ENCODE measurements around the gene GPI. TPM values are rescaled to one million over a fixed set of nuclear protein-coding genes. Genes with fewer than 3 reads are reported as not detected.
A peak's percentile ranks its signal among the peaks of the same experiment; 100 is the strongest.

GPI gene
- total and polyA plus RNA-seq, 2 of the 8 experiments (the other 6 are each of a cell fraction or from before 2014, with no cell fraction given), result 171 to 360 TPM

- WGBS, 2 experiments (ENCODE audit: extremely low coverage in 1 of 2, insufficient coverage in 1 of 2, insufficient read length in 1 of 2, insufficient replicate concordance in 2 of 2, low coverage in 1 of 2, low lambda C conversion rate in 2 of 2, missing lambda C conversion rate in 1 of 2), result 94% methylated on average over 7 of the region's 7 CpGs; no CpG with 5 or more reads in 1 of the 2 experiments
- Histone ChIP-seq H2AFZ (ENCODE audit: low read length) (no peak overlapping the region), H2BK5ac (ENCODE audit: low read depth, low read length) (no peak overlapping the region), H4K5ac (ENCODE audit: insufficient read length, low read depth, low read length) (no peak overlapping the region), H2BK120ac (replicated peaks; ENCODE audit: low read depth, low read length) (no peak overlapping the region), H3K4ac (replicated peaks; ENCODE audit: insufficient read length, low read depth, low read length) (no peak overlapping the region), H3K23ac (ENCODE audit: insufficient read length) (no peak overlapping the region), H3K4me1 (replicated peaks in 1 of 4; ENCODE audit: control insufficient read depth in 3 of 4, insufficient read depth in 4 of 4, low read length in 3 of 4) (peaks cover 3 to 14% (median 5%) of the 10 kb centered on the region in 4 experiments; a peak in 6 of 7 replicates), H3K79me2 (ENCODE audit: control insufficient read depth in 1 of 2, insufficient read depth in 2 of 2, low read length in 2 of 2) (no peaks in the 10 kb centered on the region), H3K36me3 (ENCODE audit: control insufficient read depth in 2 of 4, insufficient read depth in 4 of 4, low read length in 3 of 4) (no peaks in the 10 kb centered on the region), H3K9me3 (ENCODE audit: insufficient read depth in 2 of 2, low read depth in 1 of 2, low read length in 1 of 2) (no peaks in the 10 kb centered on the region), H3K18ac (ENCODE audit: extremely low read depth, low read length) (0 out of 2 replicates have a peak overlapping the region, but pooled peaks have one; percentile 11), H4K91ac (replicated peaks; ENCODE audit: insufficient read length, low read length) (peak overlapping the region; percentile 26), H4K20me1 (replicated peaks in 1 of 2; ENCODE audit: control insufficient read depth in 1 of 2, insufficient read depth in 2 of 2, low read length in 2 of 2) (no peaks in the 10 kb centered on the region), H3K9ac (replicated peaks in 1 of 4; ENCODE audit: extremely low read depth in 1 of 4, low read depth in 3 of 4, low read length in 3 of 4) (no peak overlapping the region), H3K4me2 (ENCODE audit: insufficient read depth in 1 of 2, low read depth in 2 of 2, low read length in 2 of 2) (peak overlapping the region; percentile 34 to 74), H3K27ac (ENCODE audit: low read depth, low read length) (no peak overlapping the region), H2BK15ac (ENCODE audit: low read length) (peak overlapping the region; percentile 7), H3K4me3 (ENCODE audit: extremely low read depth in 1 of 4, insufficient read depth in 2 of 4, low read depth in 3 of 4, low read length in 4 of 4) (peak overlapping the region; percentile 31 to 56 (median 40); a peak in 7 of 8 replicates), H4K8ac (ENCODE audit: extremely low read depth, insufficient read depth, low read length) (no peak overlapping the region), H3K79me1 (ENCODE audit: low read depth, low read length) (no peaks in the 10 kb centered on the region), H3K56ac (replicated peaks; ENCODE audit: insufficient read length, low read depth, low read length) (no peak overlapping the region), H3K23me2 (ENCODE audit: low read depth, low read length) (no peaks in the 10 kb centered on the region; the same call in 1 of the 2 replicates), H2AK5ac (ENCODE audit: low read depth, low read length) (no peak overlapping the region; the same call in 1 of the 2 replicates), H2BK20ac (ENCODE audit: low read length) (0 out of 2 replicates have a peak overlapping the region, but pooled peaks have one; percentile 88), H2BK12ac (ENCODE audit: low read depth, low read length) (peak overlapping the region; percentile 30; the same call in 1 of the 2 replicates), H3K27me3 (replicated peaks in 1 of 4; ENCODE audit: control insufficient read depth in 3 of 4, extremely low read depth in 1 of 4, insufficient read depth in 3 of 4, low read length in 3 of 4) (no peaks in the 10 kb centered on the region), H3K14ac (ENCODE audit: insufficient read length) (no peak overlapping the region)
- ChIA-PET POLR2A (ENCODE audit: partially characterized antibody) (interaction anchor here (0.5 to 1.5 kb wide), 5 partner anchors 9 to 437 kb away, joined by 3 to 5 read pairs (median 3); no protein-coding TSS in a partner anchor), CTCF (ENCODE audit: partially characterized antibody) (interaction anchor here (0.6 to 1.4 kb wide), 9 partner anchors 9 to 189 kb away, joined by 3 to 6 read pairs (median 4); no protein-coding TSS in a partner anchor)
- no peak for FAIRE-seq
- DNase-seq (ENCODE audit: low read depth in 1 of 2, low spot score in 2 of 2), result no peak
- TF ChIP-seq RNF2 (IDR thresholded peaks at IDR 0.05; ENCODE audit: borderline replicate concordance, low read depth, low read length, missing control alignments, poor library complexity, severe bottlenecking) (no peak), EP300 (IDR thresholded peaks at IDR 0.05; ENCODE audit: borderline replicate concordance in 1 of 2, low read depth in 2 of 2, low read length in 2 of 2) (no peak), FOSL1 (IDR thresholded peaks at IDR 0.05; ENCODE audit: insufficient read depth, low read depth, low read length) (no peak), MAFK (IDR thresholded peaks at IDR 0.05; ENCODE audit: low read depth, low read length) (no peak), NANOG (IDR thresholded peaks at IDR 0.05; ENCODE audit: insufficient read depth, low read depth, low read length, poor library complexity, severe bottlenecking) (no peak), CHD2 (IDR thresholded peaks at IDR 0.05; ENCODE audit: low read length) (no peak), JUN (IDR thresholded peaks at IDR 0.05; ENCODE audit: low read depth, low read length) (no peak), EZH2 (IDR thresholded peaks at IDR 0.05; ENCODE audit: low read depth, low read length, severe bottlenecking) (no peak), GABPA (IDR thresholded peaks at IDR 0.05; ENCODE audit: borderline replicate concordance, insufficient read depth, low read length) (no peak), SP4 (IDR thresholded peaks at IDR 0.05; ENCODE audit: low read length) (no peak), CREB1 (IDR thresholded peaks at IDR 0.05) (no peak), POLR2A (IDR thresholded peaks at IDR 0.05; ENCODE audit: control extremely low read depth in 1 of 2, low read depth in 2 of 2, low read length in 2 of 2) (no peak), RXRA (IDR thresholded peaks at IDR 0.05; ENCODE audit: insufficient read depth, low read depth, low read length) (no peak), HDAC6 (IDR thresholded peaks at IDR 0.05; ENCODE audit: low read depth, low read length) (no peak)
Measured at GRCh38 chr19:34359954-34360315, 5.1 kb upstream of the GPI start.
